Measurements from ENCODE around the gene URAD.

GRCh38 chr13:27966641-27967202 is 21.8 kb downstream of the URAD start:
- TF ChIP-seq EZH2phosphoT487 (IDR thresholded peaks at IDR 0.05; ENCODE audit: low read length) (no peak), CTCF (IDR thresholded peaks at IDR 0.05; ENCODE audit: low read length) (no peak)
